ENCODE measurements around the gene EIF3L.

DNA sequence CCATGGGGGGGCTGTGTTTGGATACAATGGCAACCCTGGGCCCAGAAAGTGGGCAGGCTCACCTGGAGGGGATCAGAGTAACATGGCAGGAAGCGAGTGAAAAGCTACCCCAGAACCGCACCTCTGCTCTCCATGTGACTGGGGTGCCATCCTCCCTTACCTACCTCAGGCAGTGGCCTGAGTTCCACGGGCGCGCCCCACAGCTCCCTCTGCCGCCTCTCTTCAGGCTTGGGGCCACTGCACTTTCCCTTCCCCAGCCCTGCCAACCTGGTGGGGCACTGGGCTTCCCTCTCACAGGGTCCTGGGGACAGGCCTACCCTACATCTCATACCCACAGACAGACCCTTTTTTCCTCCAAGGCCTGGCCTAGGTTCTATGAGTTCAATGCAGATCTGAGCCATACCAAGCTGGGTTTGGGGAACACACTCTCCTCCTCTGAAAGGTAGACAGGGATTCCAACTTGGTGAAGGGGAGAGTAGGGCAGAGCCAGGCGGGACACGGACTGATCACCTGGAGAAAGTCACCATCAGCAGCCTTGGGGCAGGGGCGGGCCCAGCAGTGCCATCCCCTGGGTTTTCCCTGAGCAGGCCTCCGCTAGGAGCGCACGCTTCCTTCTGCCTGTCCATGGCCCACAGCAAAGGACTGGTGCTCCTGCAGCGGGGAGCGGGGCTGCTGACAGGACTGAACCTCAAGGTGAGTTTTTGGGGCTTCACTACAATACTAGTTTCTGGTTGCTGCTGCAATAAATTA lies 19.0 kb upstream of the EIF3L start:
- TF ChIP-seq, protein P1, sequence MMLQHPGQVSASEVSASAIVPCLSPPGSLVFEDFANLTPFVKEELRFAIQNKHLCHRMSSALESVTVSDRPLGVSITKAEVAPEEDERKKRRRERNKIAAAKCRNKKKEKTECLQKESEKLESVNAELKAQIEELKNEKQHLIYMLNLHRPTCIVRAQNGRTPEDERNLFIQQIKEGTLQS (IDR thresholded peaks at IDR 0.05; ENCODE audit: insufficient read depth, low read depth, low read length), result no peak
- TF ChIP-seq CTCF (IDR thresholded peaks at IDR 0.05; ENCODE audit: control extremely low read depth in 1 of 3, insufficient read depth in 1 of 3, low read depth in 1 of 3, low read length in 3 of 3) (no peak), POLR2A (IDR thresholded peaks at IDR 0.05; ENCODE audit: control extremely low read depth in 1 of 2, low read depth in 2 of 2, low read length in 2 of 2) (no peak), SRF (IDR thresholded peaks at IDR 0.05; ENCODE audit: low read depth, low read length) (no peak), CEBPB (IDR thresholded peaks at IDR 0.05; ENCODE audit: low read depth, low read length) (no peak), POLR2AphosphoS5 (IDR thresholded peaks at IDR 0.05; ENCODE audit: low read depth, low read length) (no peak), YY1 (IDR thresholded peaks at IDR 0.05; ENCODE audit: low read depth, low read length) (no peak), EZH2 (IDR thresholded peaks at IDR 0.05; ENCODE audit: low read depth, low read length, severe bottlenecking) (no peak), CHD1 (IDR thresholded peaks at IDR 0.05; ENCODE audit: low read depth, low read length) (no peak), GABPA (IDR thresholded peaks at IDR 0.05; ENCODE audit: borderline replicate concordance, insufficient read depth, low read length) (no peak)
- TF ChIP-seq, protein P2, sequence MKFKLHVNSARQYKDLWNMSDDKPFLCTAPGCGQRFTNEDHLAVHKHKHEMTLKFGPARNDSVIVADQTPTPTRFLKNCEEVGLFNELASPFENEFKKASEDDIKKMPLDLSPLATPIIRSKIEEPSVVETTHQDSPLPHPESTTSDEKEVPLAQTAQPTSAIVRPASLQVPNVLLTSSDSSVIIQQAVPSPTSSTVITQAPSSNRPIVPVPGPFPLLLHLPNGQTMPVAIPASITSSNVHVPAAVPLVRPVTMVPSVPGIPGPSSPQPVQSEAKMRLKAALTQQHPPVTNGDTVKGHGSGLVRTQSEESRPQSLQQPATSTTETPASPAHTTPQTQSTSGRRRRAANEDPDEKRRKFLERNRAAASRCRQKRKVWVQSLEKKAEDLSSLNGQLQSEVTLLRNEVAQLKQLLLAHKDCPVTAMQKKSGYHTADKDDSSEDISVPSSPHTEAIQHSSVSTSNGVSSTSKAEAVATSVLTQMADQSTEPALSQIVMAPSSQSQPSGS (IDR thresholded peaks at IDR 0.05; ENCODE audit: low read length), result no peak
- TF ChIP-seq, protein P3, sequence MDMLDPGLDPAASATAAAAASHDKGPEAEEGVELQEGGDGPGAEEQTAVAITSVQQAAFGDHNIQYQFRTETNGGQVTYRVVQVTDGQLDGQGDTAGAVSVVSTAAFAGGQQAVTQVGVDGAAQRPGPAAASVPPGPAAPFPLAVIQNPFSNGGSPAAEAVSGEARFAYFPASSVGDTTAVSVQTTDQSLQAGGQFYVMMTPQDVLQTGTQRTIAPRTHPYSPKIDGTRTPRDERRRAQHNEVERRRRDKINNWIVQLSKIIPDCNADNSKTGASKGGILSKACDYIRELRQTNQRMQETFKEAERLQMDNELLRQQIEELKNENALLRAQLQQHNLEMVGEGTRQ (IDR thresholded peaks at IDR 0.05; ENCODE audit: low read length), result no peak
